K562 (cell line): ENCODE results near the gene MRPL22. TPM values are rescaled to one million over a fixed set of nuclear protein-coding genes. Genes with fewer than 3 reads are reported as not detected.

ENCODE experiments used
- ATF1 ChIP-seq, 2 experiments: fragments of 450-650 bp in 1 of 2; IDR thresholded peaks; 2 replicates each; pipeline ENCODE4 v1.6.1; 2016; ENCODE audit warnings: missing compliant biosample characterization in 1 of 2, missing genetic modification characterization in 1 of 2
- CBFB ChIP-seq: sonication (generic); formaldehyde crosslinking; IDR thresholded peaks from 2 replicates; pipeline ENCODE4 v1.4.0; 2020; ENCODE audit warnings: mild to moderate bottlenecking, missing genetic modification reagents
- MEF2D ChIP-seq: conservative IDR thresholded peaks from 2 replicates; pipeline ENCODE4 v1.6.1; 2016; ENCODE audit warnings: low read depth, missing genetic modification characterization, missing compliant biosample characterization
- POLR2G ChIP-seq: fragments of 200-400 bp; formaldehyde crosslinking; IDR thresholded peaks from 2 replicates; pipeline ENCODE4 v1.6.1; 2017; ENCODE audit warnings: low read depth, mild to moderate bottlenecking, antibody characterized with exemption, low read length, moderate library complexity
- POU5F1 ChIP-seq: fragments of 150-350 bp; IDR thresholded peaks from 2 replicates; pipeline ENCODE4 v1.6.1; 2014; ENCODE audit warnings: borderline replicate concordance, low read length, low read depth, mild to moderate bottlenecking; ENCODE audit not compliant: partially characterized antibody
- RBBP5 ChIP-seq: fragments of 200-600 bp; sonication (generic); IDR thresholded peaks from 2 replicates; pipeline ENCODE4 v1.6.1; 2012; ENCODE audit warnings: borderline replicate concordance, mild to moderate bottlenecking, low read length, control low read depth, inconsistent platforms; ENCODE audit not compliant: insufficient read depth, poor library complexity, severe bottlenecking
- TGIF2 ChIP-seq: sonication (generic); formaldehyde crosslinking; IDR thresholded peaks from 2 replicates; pipeline ENCODE4 v1.8.1; 2022; ENCODE audit warnings: mild to moderate bottlenecking, missing genetic modification reagents, moderate library complexity
- ZFPM2 ChIP-seq: fragments of 250-450 bp; sonication (Bioruptor Pico); IDR thresholded peaks from 2 replicates; pipeline ENCODE4 v1.5.1; 2022; ENCODE audit warnings: mild to moderate bottlenecking
- ZFX ChIP-seq: sonication (generic); formaldehyde crosslinking; IDR thresholded peaks from 2 replicates; pipeline ENCODE4 v1.8.0; 2022; ENCODE audit warnings: mild to moderate bottlenecking, missing genetic modification reagents, moderate library complexity
- ZNF316 ChIP-seq: fragments of 450-650 bp; IDR thresholded peaks from 2 replicates; pipeline ENCODE4 v1.6.1; 2016
- ZNF780A ChIP-seq: fragments of 250-450 bp; sonication (Bioruptor Pico); IDR thresholded peaks from 2 replicates; pipeline ENCODE4 v1.5.0; 2021; ENCODE audit warnings: mild to moderate bottlenecking
- polyA plus RNA-seq, 8 experiments: library from polyadenylated mRNA; depleted of rRNA in 4 of 8; stranded (reverse) in 5 of 8; unstranded in 3 of 8; fragments of >200 nt; fragmentation: Nextera tagmentation in 2 of 8; fragmentation: Illumina TruSeq in 1 of 8; extraction: Ambion mirVana in 2 of 8; extraction: Trizol in 1 of 8; gene quantifications; 2 replicates each; pipeline versions ENCODE4 v1.2.1 to v1.2.3, GENCODE V29; 2011 to 2014; ENCODE audit warnings: inconsistent platforms in 1 of 8, missing spikeins in 1 of 8
- total RNA-seq, 7 experiments: library from RNA; depleted of rRNA in 6 of 7; stranded (reverse); fragments of >200 nt in 6 of 7; fragmentation: Illumina TruSeq in 2 of 7; extraction: Trizol in 2 of 7; gene quantifications; 2 replicates each; pipeline versions ENCODE4 v1.2.1 to v1.2.3, GENCODE V29; 2011 to 2021; ENCODE audit warnings: low replicate concordance in 1 of 7
- TF ChIP-seq, protein P1 (sequence below): sonication (generic); formaldehyde crosslinking; IDR thresholded peaks from 2 replicates; pipeline ENCODE4 v1.8.1; 2023; ENCODE audit warnings: mild to moderate bottlenecking, missing genetic modification reagents, moderate library complexity
- TF ChIP-seq, protein P2 (sequence below), 2 experiments: fragments of 450-650 bp in 1 of 2; IDR thresholded peaks; 2 replicates each; pipeline ENCODE4 v1.6.1; 2011 to 2017; ENCODE audit warnings: low read depth in 2 of 2, antibody characterized with exemption in 1 of 2, borderline replicate concordance in 1 of 2, low read length in 1 of 2, mild to moderate bottlenecking in 1 of 2, mixed read lengths in 1 of 2; ENCODE audit not compliant: control insufficient read depth in 1 of 2
- TF ChIP-seq, protein P3 (sequence below): fragments of 450-650 bp; IDR thresholded peaks from 2 replicates; pipeline ENCODE4 v1.6.1; 2016; ENCODE audit warnings: mild to moderate bottlenecking
- TF ChIP-seq, protein P4 (sequence below): fragments of 450-650 bp; formaldehyde crosslinking; conservative IDR thresholded peaks from 2 replicates; pipeline ENCODE4 v1.4.0; 2022; ENCODE audit warnings: mild to moderate bottlenecking, missing genetic modification characterization

MRPL22 gene
- total and polyA plus RNA-seq, 9 of the 15 experiments (the other 6 are each of a cell fraction or from before 2014, with no cell fraction given), result 41.1 to 424 (median 102) TPM

DNA sequence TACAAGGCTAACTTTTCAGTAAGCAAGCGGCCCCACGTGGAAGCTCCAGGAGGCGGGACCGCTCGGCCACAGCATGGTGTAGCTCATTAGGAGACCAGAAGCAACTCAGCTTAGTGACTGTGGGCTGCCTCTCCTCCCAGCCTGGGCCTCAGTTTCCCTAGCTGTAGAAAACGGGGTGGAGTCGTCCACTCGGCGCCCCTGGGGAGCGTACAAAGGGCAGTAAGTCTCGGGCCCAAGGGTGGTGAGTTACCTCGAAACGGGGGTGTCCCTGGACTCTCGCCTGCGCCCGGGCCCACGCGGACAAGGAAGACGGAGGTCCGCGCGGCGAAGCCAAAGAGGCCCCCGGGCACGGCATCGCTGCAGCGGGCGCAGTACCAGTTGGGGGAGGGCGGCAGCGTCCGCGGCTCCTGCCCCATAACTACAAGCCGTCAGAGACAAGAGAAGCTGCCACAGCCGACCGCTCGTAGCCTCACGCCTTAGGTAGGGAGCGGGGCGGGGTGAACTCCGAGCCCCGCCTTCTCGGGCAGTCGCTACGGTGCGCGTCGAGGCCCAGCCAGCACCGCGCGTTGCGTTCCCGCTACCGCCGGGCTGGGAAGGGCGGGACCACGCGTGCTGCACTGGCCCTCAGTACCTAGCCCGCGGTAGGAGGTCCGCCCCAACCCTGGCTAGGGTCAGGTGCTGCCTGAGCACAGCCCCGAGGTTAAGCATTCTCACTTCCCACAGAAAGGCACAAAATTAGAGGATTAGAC lies 3.0 kb upstream of the MRPL22 start, which contains the start of gene GEMIN5 (continued):
- peak; percentile 87 for TF ChIP-seq POLR2G
- TF ChIP-seq, protein P1, sequence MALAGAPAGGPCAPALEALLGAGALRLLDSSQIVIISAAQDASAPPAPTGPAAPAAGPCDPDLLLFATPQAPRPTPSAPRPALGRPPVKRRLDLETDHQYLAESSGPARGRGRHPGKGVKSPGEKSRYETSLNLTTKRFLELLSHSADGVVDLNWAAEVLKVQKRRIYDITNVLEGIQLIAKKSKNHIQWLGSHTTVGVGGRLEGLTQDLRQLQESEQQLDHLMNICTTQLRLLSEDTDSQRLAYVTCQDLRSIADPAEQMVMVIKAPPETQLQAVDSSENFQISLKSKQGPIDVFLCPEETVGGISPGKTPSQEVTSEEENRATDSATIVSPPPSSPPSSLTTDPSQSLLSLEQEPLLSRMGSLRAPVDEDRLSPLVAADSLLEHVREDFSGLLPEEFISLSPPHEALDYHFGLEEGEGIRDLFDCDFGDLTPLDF (CRISPR knock-in tag), result 0 out of 2 replicates have a peak, but pooled peaks have one; percentile 42
- 0 out of 2 replicates have a peak, but pooled peaks have one; percentile 74 for TF ChIP-seq TGIF2 (CRISPR knock-in tag)
- TF ChIP-seq, protein P2, sequence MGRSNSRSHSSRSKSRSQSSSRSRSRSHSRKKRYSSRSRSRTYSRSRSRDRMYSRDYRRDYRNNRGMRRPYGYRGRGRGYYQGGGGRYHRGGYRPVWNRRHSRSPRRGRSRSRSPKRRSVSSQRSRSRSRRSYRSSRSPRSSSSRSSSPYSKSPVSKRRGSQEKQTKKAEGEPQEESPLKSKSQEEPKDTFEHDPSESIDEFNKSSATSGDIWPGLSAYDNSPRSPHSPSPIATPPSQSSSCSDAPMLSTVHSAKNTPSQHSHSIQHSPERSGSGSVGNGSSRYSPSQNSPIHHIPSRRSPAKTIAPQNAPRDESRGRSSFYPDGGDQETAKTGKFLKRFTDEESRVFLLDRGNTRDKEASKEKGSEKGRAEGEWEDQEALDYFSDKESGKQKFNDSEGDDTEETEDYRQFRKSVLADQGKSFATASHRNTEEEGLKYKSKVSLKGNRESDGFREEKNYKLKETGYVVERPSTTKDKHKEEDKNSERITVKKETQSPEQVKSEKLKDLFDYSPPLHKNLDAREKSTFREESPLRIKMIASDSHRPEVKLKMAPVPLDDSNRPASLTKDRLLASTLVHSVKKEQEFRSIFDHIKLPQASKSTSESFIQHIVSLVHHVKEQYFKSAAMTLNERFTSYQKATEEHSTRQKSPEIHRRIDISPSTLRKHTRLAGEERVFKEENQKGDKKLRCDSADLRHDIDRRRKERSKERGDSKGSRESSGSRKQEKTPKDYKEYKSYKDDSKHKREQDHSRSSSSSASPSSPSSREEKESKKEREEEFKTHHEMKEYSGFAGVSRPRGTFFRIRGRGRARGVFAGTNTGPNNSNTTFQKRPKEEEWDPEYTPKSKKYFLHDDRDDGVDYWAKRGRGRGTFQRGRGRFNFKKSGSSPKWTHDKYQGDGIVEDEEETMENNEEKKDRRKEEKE (IDR thresholded peaks at IDR 0.05; ENCODE audit: borderline replicate concordance in 1 of 2, control insufficient read depth in 1 of 2, low read depth in 2 of 2, low read length in 1 of 2), result peak in 1 of 2 experiments; percentile 68; a peak in 1 of 4 replicates
- TF ChIP-seq POU5F1, result peak; percentile 94
- TF ChIP-seq ZNF780A (CRISPR knock-in tag), result no peak
- TF ChIP-seq, protein P3, sequence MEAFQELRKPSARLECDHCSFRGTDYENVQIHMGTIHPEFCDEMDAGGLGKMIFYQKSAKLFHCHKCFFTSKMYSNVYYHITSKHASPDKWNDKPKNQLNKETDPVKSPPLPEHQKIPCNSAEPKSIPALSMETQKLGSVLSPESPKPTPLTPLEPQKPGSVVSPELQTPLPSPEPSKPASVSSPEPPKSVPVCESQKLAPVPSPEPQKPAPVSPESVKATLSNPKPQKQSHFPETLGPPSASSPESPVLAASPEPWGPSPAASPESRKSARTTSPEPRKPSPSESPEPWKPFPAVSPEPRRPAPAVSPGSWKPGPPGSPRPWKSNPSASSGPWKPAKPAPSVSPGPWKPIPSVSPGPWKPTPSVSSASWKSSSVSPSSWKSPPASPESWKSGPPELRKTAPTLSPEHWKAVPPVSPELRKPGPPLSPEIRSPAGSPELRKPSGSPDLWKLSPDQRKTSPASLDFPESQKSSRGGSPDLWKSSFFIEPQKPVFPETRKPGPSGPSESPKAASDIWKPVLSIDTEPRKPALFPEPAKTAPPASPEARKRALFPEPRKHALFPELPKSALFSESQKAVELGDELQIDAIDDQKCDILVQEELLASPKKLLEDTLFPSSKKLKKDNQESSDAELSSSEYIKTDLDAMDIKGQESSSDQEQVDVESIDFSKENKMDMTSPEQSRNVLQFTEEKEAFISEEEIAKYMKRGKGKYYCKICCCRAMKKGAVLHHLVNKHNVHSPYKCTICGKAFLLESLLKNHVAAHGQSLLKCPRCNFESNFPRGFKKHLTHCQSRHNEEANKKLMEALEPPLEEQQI, result no peak
- no peak for TF ChIP-seq ZFPM2 (CRISPR knock-in tag)
- peak; percentile 85 for TF ChIP-seq RBBP5
- no peak for TF ChIP-seq MEF2D (tag)
- no peak for TF ChIP-seq ZNF316
- no peak for TF ChIP-seq ATF1 (CRISPR knock-in tag; IDR thresholded peaks at IDR 0.05)
- TF ChIP-seq ATF1 (tag; IDR thresholded peaks at IDR 0.05), result peak; percentile 64
- peak; percentile 68; the same call in 1 of the 2 replicates for TF ChIP-seq CBFB (CRISPR knock-in tag)
- TF ChIP-seq, protein P4, sequence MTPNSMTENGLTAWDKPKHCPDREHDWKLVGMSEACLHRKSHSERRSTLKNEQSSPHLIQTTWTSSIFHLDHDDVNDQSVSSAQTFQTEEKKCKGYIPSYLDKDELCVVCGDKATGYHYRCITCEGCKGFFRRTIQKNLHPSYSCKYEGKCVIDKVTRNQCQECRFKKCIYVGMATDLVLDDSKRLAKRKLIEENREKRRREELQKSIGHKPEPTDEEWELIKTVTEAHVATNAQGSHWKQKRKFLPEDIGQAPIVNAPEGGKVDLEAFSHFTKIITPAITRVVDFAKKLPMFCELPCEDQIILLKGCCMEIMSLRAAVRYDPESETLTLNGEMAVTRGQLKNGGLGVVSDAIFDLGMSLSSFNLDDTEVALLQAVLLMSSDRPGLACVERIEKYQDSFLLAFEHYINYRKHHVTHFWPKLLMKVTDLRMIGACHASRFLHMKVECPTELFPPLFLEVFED (CRISPR knock-in tag), result no peak
- TF ChIP-seq ZFX (CRISPR knock-in tag), result peak; percentile 86
